ENCODE results near the gene ZRANB1.

The ZRANB1 gene

DNA sequence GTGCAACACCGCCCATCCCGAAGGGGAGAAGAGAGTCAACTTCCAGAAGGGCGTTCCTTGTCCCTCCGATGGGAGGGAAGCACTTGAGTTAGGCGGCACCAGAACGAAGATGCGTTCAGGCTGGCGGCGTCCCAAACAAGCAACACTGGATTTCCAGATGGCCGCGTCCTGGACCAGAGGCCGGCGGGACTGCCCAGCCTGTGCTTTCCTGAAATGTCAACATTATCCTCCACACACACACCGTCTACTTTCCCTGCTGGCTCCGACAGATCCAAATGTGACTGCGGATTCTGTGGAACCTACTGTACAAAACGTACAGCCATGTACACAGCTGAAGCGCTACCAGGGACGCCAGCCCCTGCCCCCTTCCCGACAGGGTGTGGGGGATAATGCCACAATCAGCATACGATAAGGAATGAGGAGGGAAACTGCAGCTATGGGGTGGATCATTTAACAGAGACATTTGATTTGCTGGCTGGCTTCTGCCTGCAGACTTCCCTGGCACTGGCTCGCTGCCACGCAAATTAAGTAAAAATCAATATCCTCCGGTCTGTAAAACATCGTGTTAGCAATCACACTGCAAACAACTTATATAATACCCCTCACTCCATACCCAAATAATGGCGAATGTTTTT lies 82.1 kb downstream of the ZRANB1 start:
- DNase-seq, result no peak

DNA sequence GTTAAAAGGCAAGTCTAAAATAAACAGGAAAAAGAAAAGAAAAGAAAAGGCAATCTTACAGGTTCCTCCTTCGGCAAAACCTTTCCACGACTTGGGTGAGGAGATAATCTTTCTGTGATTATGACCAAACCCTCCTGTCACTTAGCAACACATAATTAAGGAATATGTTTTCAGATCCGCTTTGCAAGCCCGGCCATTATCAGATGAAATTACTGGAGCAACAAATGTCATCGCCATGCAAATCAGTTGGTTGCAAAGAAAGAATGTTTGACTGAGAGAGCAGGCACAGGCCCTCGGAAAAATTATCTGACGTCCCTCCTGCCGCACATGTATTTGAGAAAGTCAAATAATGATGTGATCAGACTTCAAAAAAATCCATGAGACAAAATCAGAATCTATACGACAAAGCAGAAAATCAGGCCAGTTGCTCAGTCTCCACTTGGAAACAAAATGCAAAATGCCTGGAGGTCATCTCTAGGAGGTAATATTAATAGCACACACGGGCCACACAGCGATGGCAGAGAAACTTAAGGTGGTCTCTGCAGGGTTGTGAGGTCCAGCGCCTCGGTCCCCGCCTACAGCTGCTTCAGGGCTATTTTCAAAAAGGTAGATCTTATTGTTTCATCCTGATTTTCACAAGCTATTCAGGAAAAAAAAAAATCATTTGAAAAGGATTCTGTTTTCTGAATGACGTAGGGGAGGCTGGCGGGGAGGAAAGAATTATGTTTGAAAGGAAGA lies 82.7 kb downstream of the ZRANB1 start:
- DNase-seq, result no peak

DNA sequence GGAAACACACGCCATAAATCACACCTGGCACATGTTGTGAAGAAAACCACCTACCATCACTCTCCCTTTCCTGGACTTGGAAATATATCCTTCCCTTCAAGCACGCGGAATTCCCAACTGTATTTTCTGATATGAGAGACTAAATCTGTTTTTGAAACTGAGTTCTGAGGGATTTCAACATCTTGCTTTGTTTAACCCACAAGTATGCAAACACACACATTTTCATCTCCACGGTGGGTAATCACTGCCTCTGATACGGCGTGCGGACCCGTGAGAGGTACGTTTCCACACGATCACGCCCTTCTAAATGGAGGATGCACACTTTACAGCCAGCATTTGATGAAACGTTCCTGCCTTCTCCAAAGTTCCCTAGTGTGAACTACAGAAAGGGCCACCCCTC lies 83.4 kb downstream of the ZRANB1 start:
- no peak for DNase-seq

DNA sequence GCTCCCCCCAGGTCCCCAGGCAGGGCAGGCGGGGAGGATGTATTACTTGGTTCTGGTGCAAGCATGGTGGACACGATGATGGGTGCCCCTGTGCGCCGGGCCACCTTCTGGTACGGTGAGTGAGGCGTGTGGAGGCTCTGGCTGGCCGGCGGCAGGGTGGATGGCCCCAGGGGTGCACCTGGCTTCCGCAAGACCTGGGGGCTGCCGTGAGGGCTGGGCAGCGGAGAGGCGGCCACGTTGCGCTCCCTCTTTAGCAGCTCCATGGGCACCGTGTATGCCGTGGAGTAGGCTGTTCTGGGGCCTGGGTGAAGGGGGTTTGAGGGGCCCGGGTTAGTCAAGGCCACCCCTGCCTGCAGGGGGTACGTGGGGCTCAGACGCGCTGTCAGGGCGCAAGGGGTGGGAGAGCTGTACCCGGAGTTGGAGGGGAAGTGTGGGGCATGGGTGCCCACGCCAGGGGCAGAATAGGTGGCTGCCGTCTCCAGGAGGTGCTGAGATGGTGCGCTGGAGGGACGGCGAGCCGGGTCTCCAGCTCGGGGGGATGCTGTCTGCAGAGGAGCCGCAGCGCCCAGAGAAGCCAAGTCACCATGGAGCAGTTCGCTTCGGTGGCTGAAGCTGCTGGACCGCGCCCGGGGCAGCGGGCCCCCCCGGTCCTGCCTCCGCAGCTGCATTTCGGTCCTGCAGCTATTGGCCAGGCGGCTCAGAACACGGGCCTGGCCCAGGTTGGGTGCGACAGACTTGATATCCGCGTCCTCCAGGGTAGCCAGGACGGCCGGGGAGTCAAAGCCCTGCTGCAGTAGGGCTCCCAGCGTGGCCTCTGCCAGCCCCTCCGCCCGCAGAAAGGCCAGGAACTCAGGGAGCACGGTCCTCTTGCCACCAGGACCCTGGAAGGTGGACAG lies 84.4 kb downstream of the ZRANB1 start:
- no peak for DNase-seq

DNA sequence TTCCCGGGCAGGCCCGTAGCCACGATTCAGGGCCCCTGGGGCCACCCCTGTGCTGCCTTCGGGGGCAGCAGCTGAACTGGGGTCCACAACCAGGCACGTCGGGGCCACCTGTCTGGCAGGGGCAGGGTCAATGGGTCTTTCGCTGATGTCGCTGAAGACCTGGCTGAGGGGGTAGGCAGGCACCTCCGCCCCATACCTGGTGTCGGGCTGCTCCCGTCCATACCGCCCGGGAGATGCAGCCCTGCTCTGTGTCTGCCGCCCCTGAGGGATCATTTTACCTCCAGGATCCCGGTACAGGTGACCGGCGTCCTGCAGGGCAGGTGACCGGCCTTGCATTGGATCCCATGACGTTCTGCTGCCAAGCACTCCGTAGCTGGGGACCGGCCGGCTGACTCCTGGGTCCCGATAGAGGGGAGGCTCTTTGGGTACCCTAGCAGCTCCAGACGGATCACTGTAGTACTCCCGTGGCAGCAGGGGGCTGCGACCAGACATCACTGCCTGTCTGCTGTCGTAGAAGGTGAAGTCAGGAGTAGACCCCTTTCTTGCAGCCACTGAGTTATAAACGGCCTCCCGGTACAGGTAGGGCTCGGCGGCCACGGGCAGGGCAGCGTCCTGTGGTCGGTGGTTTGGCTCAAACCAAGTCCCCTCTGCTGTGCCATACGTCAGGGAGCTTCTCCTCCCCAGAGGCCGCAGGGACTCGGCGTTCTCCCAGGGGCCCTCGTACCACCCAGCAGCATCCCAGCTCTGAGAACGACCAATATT lies 85.2 kb downstream of the ZRANB1 start:
- DNase-seq, result no peak

DNA sequence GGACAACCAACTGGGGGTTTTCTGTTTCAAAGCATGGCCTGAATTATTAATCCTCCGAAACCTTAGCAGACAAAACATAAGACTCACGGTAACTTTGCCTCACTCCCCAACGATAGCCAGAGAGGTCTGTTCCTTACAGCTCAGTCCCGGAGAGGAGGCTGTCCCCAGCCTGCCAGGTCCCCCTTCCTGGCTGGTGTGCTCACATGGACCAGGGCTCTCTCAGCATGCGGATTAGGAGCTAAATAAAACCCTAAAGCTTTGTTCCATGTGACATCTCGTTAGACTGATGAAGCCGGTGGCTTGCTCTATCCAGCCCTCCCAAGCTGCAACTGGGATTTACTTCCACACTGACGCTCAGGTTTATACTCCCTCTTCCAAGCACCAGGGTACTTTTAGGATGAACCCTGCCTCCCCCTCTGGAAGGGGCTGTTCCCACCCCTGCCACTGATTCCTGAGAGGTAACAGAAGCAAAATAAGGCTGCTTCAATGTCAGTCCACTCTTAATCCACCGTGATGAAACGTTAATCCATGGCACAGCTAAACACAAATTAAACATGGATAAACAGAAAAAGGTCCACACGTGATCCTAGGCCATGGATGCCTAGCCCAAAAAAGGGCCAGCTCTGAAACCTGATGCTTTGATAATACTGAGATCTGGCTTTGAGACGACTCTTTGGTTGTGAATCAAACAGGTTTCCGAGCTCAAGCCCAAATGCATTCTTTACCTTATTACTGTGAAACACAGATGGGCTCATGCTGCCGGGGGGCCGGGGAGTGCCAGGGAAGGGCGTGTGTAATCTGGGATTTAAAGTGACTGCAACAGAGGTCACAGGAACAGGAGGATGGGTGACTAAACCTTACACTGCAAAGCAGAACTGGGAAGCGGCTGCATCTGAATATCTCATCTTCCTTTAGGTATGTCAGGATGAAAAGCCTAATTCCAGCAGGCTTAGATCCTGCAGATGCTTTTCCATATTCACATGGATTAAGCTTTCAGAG lies 86.2 kb downstream of the ZRANB1 start:
- no peak for DNase-seq

DNA sequence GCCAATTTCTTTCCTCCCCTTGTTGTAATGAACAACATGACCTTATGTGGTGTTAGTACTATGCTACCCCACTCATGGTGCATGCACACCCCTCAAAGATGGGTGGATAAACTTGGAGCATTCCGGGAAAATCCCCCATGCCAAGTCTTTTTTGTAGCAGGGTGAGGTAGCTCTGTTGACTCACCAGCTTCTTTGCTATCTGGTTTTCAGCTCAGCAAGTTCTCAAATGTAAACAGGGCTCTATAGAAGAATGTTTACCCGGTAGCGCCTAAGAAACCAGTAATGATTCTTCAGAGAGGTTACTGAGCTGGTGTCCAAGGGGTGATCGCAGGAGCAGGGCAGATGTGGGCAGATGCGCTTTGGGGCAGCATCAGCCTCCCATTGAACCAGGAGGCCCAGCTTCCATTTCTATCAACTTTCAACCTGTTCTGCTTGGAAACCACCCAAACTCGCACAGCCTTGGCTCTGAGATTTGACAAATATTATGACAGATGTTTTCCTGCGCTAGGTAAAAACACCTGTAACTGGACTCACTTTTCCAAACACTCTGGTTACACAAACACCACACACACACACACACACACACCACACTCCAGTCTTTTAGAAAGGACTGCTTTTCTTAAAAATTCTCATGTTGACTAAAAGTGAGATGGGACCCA lies 87.8 kb downstream of the ZRANB1 start:
- DNase-seq, result no peak

DNA sequence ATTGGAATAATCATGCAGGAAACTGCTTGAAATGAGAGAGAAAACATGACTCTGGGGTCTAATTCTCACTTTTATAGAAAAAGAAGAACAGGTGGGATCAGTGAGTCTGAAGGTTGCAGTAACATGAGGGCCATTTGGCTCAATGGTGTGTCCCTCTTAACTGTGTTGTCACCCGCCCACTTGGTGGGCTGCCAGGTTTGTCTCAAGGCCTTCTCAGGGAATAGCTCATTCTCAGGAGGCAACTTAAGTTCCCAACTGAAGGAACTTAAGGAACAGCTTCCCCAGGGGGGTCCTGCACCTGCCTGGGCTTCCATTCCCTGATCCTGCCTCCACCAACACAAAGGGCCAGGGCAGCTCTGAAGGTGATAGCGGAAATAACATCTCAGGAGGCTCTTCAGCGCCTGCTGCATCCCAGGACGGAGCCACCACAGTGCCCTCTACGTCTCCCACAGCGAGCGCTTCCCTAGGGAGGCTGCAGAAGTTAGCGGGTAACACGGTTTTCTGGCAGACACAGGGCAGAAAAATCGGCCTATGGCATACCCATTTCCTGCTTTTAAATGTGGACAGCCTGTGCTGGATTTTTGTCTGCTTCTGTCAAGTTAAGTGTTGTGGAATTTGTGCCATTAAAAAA lies 88.8 kb downstream of the ZRANB1 start:
- DNase-seq, result no peak

DNA sequence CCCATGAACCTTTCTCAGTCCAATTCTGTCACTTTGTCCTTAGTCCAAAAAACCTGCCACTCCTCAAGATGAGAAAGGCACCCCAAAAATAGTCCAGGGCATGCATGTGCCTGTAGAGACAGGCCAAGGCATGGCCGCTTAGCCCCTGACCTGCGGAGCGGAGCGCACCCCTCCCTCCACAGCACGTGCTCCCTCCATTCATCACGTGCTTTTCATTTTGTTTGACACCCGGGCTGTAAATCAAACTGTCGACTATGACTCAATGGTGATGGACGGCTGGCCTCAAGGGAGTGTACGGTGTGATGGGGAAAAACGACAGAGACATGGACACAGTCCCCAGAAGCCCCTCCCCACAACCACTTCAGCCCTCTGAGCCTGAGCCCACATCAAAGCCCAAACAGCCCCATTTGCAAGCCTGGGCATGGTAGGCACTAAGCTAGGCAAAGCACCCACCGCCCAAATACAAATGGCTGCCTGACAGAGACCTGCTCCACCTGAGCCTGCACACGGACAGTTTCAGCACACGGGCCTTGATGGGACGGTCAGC lies 90.6 kb downstream of the ZRANB1 start:
- DNase-seq, result no peak

DNA sequence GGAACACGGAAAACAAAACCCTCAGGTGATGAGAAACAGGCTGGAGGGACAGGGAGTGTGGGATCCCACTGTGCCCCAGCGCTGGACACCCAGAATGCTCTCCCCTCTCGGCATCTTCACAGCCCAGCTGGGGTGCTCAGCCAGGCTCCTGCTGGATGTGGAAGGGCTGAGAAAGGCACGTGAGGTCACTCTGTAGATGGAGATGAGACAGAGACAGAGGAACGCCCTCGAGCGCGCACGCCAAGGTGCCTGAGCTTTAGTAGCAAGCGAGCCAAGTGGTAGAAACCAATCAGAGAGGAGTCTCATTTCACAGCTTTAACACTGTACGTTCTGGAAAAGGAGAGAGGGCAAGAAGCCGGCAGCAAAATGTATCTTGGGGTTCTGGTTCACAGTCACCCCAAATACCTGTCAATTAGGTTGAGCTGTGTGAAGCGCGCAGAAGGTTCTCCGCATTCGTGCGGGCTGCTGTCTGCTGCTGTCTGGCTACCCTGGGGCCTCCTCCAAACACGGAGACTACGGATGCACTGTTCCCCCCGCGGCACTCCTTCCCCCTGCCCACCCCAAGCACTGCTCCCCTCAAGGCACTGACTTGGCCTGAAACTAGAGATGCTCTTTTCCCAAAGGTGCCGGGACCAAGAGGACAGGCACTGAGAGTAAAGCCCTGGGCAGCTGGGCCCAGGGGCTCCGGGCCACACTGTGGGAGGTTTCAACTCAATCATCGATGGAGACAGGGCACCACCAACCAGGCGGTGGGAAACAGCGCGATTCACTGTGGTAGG lies 91.4 kb downstream of the ZRANB1 start:
- DNase-seq, result no peak

DNA sequence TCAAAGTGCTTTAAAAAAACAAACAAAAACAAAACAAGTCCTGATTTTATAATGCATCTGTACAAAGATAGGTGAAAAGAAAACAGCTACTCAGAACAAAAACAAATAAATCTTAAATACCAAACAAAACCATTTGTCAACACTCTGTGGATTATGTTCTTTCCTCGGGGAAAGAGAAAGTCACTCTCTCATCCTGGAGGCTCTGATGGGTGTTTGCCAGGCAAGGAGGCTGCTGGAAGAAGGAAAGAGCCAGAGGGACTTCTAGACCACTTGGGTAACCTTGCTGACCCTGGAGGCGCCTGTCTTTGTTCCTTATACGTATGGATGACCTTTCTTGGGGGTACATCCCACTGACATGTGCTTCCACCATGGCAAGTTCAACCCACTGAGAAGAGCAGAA lies 92.8 kb downstream of the ZRANB1 start:
- DNase-seq, result no peak

DNA sequence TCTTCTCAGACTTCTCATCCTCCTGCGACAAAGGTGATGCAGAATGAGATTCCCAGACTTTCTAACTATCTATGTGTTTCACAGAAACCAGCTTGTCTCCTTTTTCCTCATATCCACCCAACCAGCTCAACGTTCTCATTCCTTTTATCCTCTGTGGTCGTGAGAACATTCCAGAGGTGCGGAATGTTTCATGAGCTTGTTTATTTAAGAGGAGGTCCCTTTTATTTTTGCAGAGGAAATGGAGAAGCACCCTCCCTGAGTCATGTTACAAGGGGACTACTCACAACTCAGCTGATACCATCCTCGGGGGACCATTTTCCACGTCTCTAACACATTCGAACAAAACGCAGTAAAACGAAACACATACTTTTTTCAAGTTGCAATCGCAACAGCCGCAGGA lies 93.2 kb downstream of the ZRANB1 start:
- no peak for DNase-seq

DNA sequence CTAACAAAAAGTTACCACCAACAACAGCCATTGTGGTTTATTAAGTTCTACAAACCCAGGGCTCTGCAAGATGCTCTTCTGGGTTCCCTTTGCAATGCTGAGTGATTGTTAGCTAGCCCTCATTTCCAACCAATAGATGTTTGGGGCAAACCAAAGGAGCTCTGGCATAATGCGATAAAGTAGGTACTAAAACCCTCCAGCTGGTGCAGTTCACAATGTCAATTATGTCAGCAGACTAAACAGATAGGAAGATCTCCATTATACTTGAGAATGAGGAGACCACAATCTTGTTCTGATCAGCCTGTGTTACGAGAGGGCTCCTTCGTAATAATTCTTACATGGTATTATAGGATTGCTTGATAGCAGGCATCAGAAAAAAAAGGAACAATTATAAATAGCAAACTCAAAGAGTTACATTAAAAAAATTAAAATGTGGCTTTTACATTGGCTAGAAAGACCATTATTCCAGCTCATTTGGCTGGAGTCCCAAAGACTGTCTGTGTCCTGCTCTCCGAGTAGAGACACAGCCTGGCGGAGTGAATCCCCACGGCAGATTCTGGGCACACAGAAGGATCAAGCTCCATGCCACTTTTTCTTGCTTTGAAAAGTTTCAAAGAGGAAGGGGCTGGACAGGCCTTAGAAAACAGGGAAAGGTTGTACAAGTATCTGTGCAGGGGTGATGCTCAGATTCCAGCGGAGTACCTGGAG lies 93.8 kb downstream of the ZRANB1 start:
- DNase-seq, result no peak

DNA sequence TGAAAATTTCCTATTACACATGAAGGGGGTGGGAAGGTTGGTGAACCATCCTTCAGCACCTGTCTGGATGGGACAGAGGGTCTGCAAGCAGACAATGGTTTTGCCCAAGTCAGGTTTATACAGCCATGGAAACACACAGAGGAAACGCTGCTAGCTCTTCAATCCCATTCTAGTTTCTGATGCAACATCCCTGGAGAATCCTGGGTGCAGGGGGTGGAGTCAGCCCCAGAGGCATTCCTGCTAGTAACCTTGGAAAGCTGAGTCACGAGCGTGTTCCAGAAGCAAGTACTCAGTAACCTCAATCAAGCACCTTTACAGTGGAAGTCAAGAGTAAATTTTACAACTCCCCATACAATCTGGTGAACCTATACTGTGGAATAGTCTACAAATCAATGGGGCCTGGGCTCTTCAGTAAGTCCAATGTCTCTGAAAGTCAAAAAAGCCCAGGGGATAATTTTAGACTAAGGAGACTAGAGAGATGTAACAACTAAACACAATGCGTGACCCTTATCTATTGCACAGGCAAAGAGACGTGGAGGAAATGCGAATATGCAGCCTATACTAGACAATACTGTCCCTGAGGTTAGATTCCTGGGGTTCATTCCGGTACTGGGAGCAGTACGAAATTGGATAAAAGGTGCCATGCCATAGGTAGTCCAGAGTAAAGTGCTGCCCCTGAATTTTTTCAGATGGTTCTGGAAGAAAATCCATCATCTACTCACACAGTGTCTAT lies 95.4 kb downstream of the ZRANB1 start:
- DNase-seq, result no peak
